ENCODE results near the gene FHIT.

- TF ChIP-seq CTCF (IDR thresholded peaks at IDR 0.05 in 4 of 5, conservative IDR thresholded peaks at IDR 0.05 in 1 of 5) (no peak), POLR2A (IDR thresholded peaks at IDR 0.05) (no peak)
Observed at GRCh38 chr3:60935709-60936108, 315.5 kb downstream of the FHIT start.
